GM23338 (cell line): Measurements from ENCODE around the gene PHLDB2. TPM values are rescaled to one million over a fixed set of nuclear protein-coding genes. Genes with fewer than 3 reads are reported as not detected.

ENCODE experiments used
- ATAC-seq: fragments of 200-7000 bp; cut with Tn5 transposase; 3 replicates; pipeline ENCODE4 v1.9.1; 2020
- DNase-seq: peaks from one replicate; pipeline ENCODE4 v3.0.0-alpha.2; 2015; ENCODE audit warnings: low spot score
- H2AFZ ChIP-seq: fragments of 200-600 bp; sonication (generic); 2 replicates; pipeline ENCODE4 v1.8.0; 2016; ENCODE audit warnings: antibody characterized with exemption, mild to moderate bottlenecking, moderate library complexity
- H3F3A ChIP-seq: fragments of 200-600 bp; sonication (generic); replicated peaks from 2 replicates; pipeline ENCODE4 v1.8.0; 2017; ENCODE audit warnings: antibody characterized with exemption, mixed run types, low read depth
- H3K27ac ChIP-seq: fragments of 200-600 bp; sonication (generic); 2 replicates; pipeline ENCODE4 v1.6.1; 2016; ENCODE audit warnings: low read depth
- H3K27me3 ChIP-seq: fragments of 200-600 bp; sonication (generic); 2 replicates; pipeline ENCODE4 v1.8.0; 2016; ENCODE audit warnings: mild to moderate bottlenecking, mixed run types, moderate library complexity; ENCODE audit not compliant: insufficient read depth
- H3K36me3 ChIP-seq: fragments of 200-600 bp; sonication (generic); 2 replicates; pipeline ENCODE4 v1.8.0; 2016; ENCODE audit warnings: mild to moderate bottlenecking; ENCODE audit not compliant: insufficient read depth
- H3K4me1 ChIP-seq: fragments of 200-600 bp; sonication (generic); 2 replicates; pipeline ENCODE4 v1.8.0; 2016; ENCODE audit warnings: mild to moderate bottlenecking, moderate library complexity; ENCODE audit not compliant: insufficient read depth
- H3K4me2 ChIP-seq: fragments of 200-600 bp; sonication (generic); 2 replicates; pipeline ENCODE4 v1.7.1; 2017; ENCODE audit warnings: mixed run types
- H3K4me3 ChIP-seq: fragments of 200-600 bp; sonication (generic); 2 replicates; pipeline ENCODE4 v1.6.1; 2016; ENCODE audit warnings: mixed run types
- H3K79me2 ChIP-seq: fragments of 200-600 bp; sonication (generic); replicated peaks from 2 replicates; pipeline ENCODE4 v1.8.0; 2017; ENCODE audit warnings: mild to moderate bottlenecking; ENCODE audit not compliant: insufficient read depth
- H3K9me2 ChIP-seq: fragments of 200-600 bp; sonication (generic); 2 replicates; pipeline ENCODE4 v1.8.0; 2017; ENCODE audit not compliant: insufficient read depth
- H4K20me1 ChIP-seq: fragments of 200-600 bp; sonication (generic); replicated peaks from 2 replicates; pipeline ENCODE4 v1.8.0; 2017; ENCODE audit warnings: mild to moderate bottlenecking; ENCODE audit not compliant: insufficient read depth
- H3K27ac Mint-ChIP-seq: 2 replicates; pipeline ENCODE4 v1.8.0; 2020; ENCODE audit warnings: inconsistent platforms, mild to moderate bottlenecking, moderate library complexity, mixed read lengths
- H3K27me3 Mint-ChIP-seq: 3 replicates; pipeline ENCODE4 v1.8.0; 2022; ENCODE audit warnings: low read depth, mild to moderate bottlenecking, moderate library complexity, mixed read lengths, inconsistent platforms; ENCODE audit not compliant: insufficient read depth, poor library complexity
- H3K36me3 Mint-ChIP-seq: 3 replicates; pipeline ENCODE4 v1.8.0; 2021; ENCODE audit warnings: low read depth, mild to moderate bottlenecking, inconsistent platforms, moderate library complexity, mixed read lengths
- H3K4me1 Mint-ChIP-seq: 3 replicates; pipeline ENCODE4 v1.8.0; 2020; ENCODE audit warnings: mild to moderate bottlenecking, inconsistent platforms, mixed read lengths
- H3K4me3 Mint-ChIP-seq: 3 replicates; pipeline ENCODE4 v1.8.0; 2021; ENCODE audit warnings: moderate library complexity, mild to moderate bottlenecking, inconsistent platforms, mixed read lengths
- H3K9me3 Mint-ChIP-seq: 3 replicates; pipeline ENCODE4 v1.8.0; 2020; ENCODE audit warnings: moderate library complexity, mild to moderate bottlenecking, inconsistent platforms, mixed read lengths
- EZH2 ChIP-seq: fragments of 200-600 bp; sonication (generic); IDR thresholded peaks from one replicate; pipeline ENCODE4 v1.8.0; 2017; ENCODE audit warnings: antibody characterized with exemption, mild to moderate bottlenecking, low read depth; ENCODE audit not compliant: unreplicated experiment
- NANOG ChIP-seq: IDR thresholded peaks from 2 replicates; pipeline ENCODE4 v1.6.1; 2016; ENCODE audit warnings: antibody characterized with exemption, borderline replicate concordance
- STAT1 ChIP-seq: IDR thresholded peaks from one replicate; pipeline ENCODE4 v1.6.1; 2016; ENCODE audit warnings: antibody characterized with exemption; ENCODE audit not compliant: unreplicated experiment
- ZNF114 ChIP-seq: fragments of 250-450 bp; sonication (Bioruptor Pico); IDR thresholded peaks from 2 replicates; pipeline ENCODE4 v1.5.0; 2020; ENCODE audit warnings: mild to moderate bottlenecking, moderate library complexity
- ZNF331 ChIP-seq: fragments of 250-450 bp; sonication (Bioruptor Pico); IDR thresholded peaks from 2 replicates; pipeline ENCODE4 v1.5.0; 2020; ENCODE audit warnings: low read depth, mild to moderate bottlenecking, moderate library complexity
- polyA plus RNA-seq: library from polyadenylated mRNA; unstranded; fragments of >200 nt; fragmentation: Nextera tagmentation; extraction: Ambion mirVana; gene quantifications from 2 replicates; pipeline ENCODE4 v1.2.1, GENCODE V29; 2016
- total RNA-seq: library from RNA; depleted of rRNA; stranded (reverse); fragments of >200 nt; shearing (Covaris generic); gene quantifications from 2 replicates; pipeline ENCODE4 v1.2.3, GENCODE V29; 2014
- TF ChIP-seq, protein P1 (sequence below): IDR thresholded peaks from one replicate; pipeline ENCODE4 v1.6.1; 2018; ENCODE audit warnings: antibody characterized with exemption; ENCODE audit not compliant: unreplicated experiment
- TF ChIP-seq, protein P2 (sequence below), 2 experiments: fragments of 200-600 bp in 1 of 2; sonication (generic) in 1 of 2; conservative IDR thresholded peaks; 2 replicates each; pipeline versions ENCODE4 v1.5.1 to v1.6.1; 2016 to 2017; ENCODE audit warnings: antibody characterized with exemption in 2 of 2, low read depth in 2 of 2, mild to moderate bottlenecking in 2 of 2, moderate library complexity in 1 of 2
- TF ChIP-seq, protein P3 (sequence below): IDR thresholded peaks from 2 replicates; pipeline ENCODE4 v1.6.1; 2016; ENCODE audit warnings: antibody characterized with exemption

Gene PHLDB2
- total and polyA plus RNA-seq, 2 experiments from 2014 or later, result 19.5 to 33.7 TPM

DNA sequence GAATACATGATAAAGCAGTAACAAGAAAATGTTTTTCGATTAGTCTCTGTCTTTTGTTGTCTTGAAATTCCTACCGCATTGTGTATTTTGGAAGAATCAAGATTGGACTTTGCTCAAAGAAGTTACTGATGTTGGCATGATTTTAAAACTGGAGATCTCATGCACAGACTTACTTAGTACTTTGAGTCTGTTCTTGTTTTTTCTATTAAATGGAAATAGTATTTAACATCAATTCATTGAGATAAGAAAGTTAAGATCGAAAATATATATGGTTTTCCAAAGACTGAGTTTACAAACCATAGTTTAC lies 122.3 kb downstream of the PHLDB2 start:
- no peaks in the 10 kb centered on the region; the same call in 1 of the 2 replicates for H4K20me1 ChIP-seq
- H3F3A ChIP-seq, result no peaks in the 10 kb centered on the region
- H3K9me2 ChIP-seq, result no peaks in the 10 kb centered on the region
- TF ChIP-seq, protein P1, sequence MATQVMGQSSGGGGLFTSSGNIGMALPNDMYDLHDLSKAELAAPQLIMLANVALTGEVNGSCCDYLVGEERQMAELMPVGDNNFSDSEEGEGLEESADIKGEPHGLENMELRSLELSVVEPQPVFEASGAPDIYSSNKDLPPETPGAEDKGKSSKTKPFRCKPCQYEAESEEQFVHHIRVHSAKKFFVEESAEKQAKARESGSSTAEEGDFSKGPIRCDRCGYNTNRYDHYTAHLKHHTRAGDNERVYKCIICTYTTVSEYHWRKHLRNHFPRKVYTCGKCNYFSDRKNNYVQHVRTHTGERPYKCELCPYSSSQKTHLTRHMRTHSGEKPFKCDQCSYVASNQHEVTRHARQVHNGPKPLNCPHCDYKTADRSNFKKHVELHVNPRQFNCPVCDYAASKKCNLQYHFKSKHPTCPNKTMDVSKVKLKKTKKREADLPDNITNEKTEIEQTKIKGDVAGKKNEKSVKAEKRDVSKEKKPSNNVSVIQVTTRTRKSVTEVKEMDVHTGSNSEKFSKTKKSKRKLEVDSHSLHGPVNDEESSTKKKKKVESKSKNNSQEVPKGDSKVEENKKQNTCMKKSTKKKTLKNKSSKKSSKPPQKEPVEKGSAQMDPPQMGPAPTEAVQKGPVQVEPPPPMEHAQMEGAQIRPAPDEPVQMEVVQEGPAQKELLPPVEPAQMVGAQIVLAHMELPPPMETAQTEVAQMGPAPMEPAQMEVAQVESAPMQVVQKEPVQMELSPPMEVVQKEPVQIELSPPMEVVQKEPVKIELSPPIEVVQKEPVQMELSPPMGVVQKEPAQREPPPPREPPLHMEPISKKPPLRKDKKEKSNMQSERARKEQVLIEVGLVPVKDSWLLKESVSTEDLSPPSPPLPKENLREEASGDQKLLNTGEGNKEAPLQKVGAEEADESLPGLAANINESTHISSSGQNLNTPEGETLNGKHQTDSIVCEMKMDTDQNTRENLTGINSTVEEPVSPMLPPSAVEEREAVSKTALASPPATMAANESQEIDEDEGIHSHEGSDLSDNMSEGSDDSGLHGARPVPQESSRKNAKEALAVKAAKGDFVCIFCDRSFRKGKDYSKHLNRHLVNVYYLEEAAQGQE, result no peak
- TF ChIP-seq NANOG (no peak), EZH2 (no peak), STAT1 (no peak), ZNF114 (CRISPR knock-in tag) (no peak)
- TF ChIP-seq, protein P2, sequence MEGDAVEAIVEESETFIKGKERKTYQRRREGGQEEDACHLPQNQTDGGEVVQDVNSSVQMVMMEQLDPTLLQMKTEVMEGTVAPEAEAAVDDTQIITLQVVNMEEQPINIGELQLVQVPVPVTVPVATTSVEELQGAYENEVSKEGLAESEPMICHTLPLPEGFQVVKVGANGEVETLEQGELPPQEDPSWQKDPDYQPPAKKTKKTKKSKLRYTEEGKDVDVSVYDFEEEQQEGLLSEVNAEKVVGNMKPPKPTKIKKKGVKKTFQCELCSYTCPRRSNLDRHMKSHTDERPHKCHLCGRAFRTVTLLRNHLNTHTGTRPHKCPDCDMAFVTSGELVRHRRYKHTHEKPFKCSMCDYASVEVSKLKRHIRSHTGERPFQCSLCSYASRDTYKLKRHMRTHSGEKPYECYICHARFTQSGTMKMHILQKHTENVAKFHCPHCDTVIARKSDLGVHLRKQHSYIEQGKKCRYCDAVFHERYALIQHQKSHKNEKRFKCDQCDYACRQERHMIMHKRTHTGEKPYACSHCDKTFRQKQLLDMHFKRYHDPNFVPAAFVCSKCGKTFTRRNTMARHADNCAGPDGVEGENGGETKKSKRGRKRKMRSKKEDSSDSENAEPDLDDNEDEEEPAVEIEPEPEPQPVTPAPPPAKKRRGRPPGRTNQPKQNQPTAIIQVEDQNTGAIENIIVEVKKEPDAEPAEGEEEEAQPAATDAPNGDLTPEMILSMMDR (conservative IDR thresholded peaks at IDR 0.05; ENCODE audit: low read depth in 2 of 2), result no peak
- no peak overlapping the region for H3K4me2 ChIP-seq
- Mint-ChIP-seq H3K4me1 (peaks cover 10% of the 10 kb centered on the region; the same call in 2 of the 3 replicates), H3K27ac (no peak overlapping the region), H3K9me3 (no peaks in the 10 kb centered on the region), H3K36me3 (peaks cover 10% of the 10 kb centered on the region; the same call in 1 of the 3 replicates), H3K27me3 (peaks cover 3% of the 10 kb centered on the region), H3K4me3 (no peak overlapping the region)
- peaks cover 30% of the 10 kb centered on the region for H3K79me2 ChIP-seq
- DNase-seq (no peak), ATAC-seq (no peak)
- H3K27ac ChIP-seq, result no peak overlapping the region
- no peaks in the 10 kb centered on the region for H3K27me3 ChIP-seq
- no peak overlapping the region for H2AFZ ChIP-seq
- no peak overlapping the region for H3K4me3 ChIP-seq
- H3K4me1 ChIP-seq, result 0 out of 2 replicates have a peak, but pooled peaks cover 6% of the 10 kb centered on the region
- no peaks in the 10 kb centered on the region for H3K36me3 ChIP-seq

DNA sequence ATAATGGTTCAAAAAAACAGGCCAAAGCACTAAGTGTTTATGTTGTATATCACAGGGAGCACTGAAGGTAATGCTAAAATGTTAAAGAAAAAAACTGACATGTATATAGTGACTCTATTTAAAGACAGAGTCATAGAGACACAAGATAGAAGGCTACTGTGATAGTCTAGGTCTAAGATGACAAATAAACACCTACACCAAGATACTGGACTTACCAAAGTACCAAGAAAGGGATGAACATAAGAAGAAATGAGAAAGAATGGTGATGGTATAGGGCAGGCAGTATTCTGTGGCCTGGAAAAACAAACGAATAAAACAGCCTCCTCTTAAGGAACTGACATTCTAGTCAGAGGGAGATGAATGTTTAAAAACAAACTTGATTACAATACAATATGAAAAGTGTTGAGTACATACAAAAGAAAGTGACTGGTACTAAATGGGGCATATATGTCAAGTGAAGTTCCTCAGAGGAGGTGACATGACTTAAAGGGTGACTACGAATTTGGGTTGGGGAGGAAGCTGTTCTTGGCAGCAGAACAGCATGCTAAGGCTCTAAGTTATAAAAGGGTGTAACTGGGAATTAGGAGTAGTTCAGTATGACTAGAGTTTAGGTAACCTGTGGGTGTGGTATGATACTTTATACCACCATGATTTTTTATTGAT lies 125.7 kb downstream of the PHLDB2 start:
- H2AFZ ChIP-seq, result no peak overlapping the region
- no peak overlapping the region for H3K27ac Mint-ChIP-seq
- H3K4me3 Mint-ChIP-seq, result no peak overlapping the region
- H3K9me2 ChIP-seq, result no peaks in the 10 kb centered on the region
- H3K4me2 ChIP-seq, result no peak overlapping the region
- H3K27ac ChIP-seq, result no peak overlapping the region
- no peak for DNase-seq
- no peaks in the 10 kb centered on the region for H3K27me3 ChIP-seq
- no peaks in the 10 kb centered on the region for H3F3A ChIP-seq
- no peaks in the 10 kb centered on the region for H3K27me3 Mint-ChIP-seq
- peaks cover 24% of the 10 kb centered on the region for H3K79me2 ChIP-seq
- H3K4me1 ChIP-seq, result 0 out of 2 replicates have a peak, but pooled peaks cover 5% of the 10 kb centered on the region
- no peaks in the 10 kb centered on the region for H3K9me3 Mint-ChIP-seq
- H4K20me1 ChIP-seq, result no peaks in the 10 kb centered on the region; the same call in 1 of the 2 replicates
- peaks cover 3% of the 10 kb centered on the region; the same call in 2 of the 3 replicates for H3K4me1 Mint-ChIP-seq
- ATAC-seq, result no peak
- no peak overlapping the region for H3K4me3 ChIP-seq
- H3K36me3 ChIP-seq, result no peaks in the 10 kb centered on the region
- H3K36me3 Mint-ChIP-seq, result peaks cover 22% of the 10 kb centered on the region
- TF ChIP-seq ZNF331 (CRISPR knock-in tag), result no peak
- TF ChIP-seq, protein P3, sequence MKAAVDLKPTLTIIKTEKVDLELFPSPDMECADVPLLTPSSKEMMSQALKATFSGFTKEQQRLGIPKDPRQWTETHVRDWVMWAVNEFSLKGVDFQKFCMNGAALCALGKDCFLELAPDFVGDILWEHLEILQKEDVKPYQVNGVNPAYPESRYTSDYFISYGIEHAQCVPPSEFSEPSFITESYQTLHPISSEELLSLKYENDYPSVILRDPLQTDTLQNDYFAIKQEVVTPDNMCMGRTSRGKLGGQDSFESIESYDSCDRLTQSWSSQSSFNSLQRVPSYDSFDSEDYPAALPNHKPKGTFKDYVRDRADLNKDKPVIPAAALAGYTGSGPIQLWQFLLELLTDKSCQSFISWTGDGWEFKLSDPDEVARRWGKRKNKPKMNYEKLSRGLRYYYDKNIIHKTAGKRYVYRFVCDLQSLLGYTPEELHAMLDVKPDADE, result no peak
- TF ChIP-seq, protein P2 (conservative IDR thresholded peaks at IDR 0.05; ENCODE audit: low read depth in 2 of 2), result no peak
